Stimulated activated CD8-positive, alpha-beta memory T cell treated with anti-CD3 and anti-CD28 coated beads, Interleukin-15, amount 100 ng/mL, for 4 hours (primary cell): ENCODE results near the gene WFDC2.
"Not testable (repeated sequence)": the region's sequence is repeated elsewhere in the genome, so short reads cannot be mapped to it uniquely, and the experiment has no call there.

Source experiments
- DNase-seq, 2 donors: peaks; one replicate each; pipeline ENCODE4 v3.0.0-alpha.2; 2020; ENCODE audit warnings: low read depth in 2 of 2

Gene WFDC2

DNA sequence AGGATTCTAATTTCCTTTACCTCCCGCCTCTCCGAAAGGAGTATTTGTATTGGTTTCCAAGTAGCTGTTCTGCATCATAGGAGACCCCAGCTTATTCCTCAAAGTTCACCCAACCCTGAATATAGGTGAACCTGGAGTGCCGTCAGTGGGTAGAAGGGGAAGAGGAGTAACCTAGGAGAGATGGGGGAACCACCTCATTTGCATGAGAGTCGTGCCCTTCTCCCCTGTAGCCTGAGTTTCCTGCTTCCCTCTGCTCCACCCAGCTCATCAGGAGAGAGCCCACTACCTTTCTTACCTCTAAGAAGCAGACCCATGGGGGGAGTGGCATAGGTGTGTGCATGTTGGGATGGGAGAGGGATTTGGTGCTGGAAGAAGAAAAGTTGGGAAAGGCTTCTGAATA, 17.3 kb upstream of the WFDC2 start:
- DNase-seq: no peak

DNA sequence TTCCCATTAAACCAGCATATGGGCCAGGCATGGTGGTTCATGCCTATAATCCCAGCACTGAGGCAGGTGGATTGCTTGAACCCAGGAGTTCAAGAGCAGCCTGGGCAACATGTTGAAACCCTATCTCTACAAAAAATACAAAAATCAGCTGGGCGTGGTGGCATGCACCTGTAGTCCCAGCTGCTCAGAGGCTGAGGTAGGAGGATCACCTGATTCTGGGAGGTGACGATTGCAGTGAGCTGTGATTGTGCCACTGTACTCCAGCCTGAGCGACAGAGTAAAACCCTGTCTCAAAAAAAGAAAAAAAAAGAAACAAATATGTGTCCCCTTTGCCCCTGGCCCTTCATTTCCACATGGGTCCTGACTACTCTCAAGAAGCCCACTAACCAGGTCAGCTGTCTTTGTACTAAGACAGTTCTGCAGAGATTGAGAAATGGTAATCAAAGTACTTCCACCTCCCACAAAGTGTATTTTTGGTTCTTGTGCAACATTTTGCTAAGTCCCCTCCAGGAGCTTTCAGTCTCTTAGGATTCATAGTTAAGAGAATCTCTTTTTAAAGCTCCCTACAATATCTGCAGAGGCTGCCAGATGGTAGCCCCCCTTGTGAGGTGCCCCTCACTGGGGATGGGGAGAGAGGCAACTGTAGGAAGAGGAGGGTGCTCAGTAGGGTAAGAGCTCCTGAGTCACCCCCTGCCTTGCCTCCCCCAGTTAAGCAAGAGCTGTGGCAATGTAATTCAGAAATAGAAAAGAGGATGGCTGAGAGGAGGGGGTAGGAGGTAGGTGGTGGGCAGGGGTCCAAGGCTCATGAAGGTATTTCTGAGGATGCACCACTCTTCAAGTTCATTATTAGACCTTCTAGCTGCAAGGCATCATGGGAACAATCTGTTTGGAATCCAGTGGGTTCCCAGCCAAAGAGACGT, 16.5 kb upstream of the WFDC2 start:
- DNase-seq: no peak

DNA sequence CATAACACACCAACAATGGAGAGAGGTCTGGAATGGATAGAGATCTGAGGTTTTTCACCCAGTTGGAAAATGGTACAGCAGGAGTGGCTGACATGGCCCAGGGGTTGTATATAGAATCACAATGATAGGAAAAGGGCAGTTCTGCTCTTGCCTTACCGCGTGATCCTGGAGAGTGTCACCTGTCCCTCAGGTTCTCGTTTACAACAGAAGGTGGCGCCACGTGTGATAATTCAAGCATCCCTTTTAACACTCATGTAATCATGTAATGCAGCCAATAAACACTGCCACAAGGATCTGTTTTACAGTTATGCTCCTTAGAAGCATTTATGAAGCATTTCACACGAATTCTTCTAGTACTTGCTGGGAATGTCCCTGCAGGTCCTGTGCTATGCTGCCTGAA, 12.9 kb upstream of the WFDC2 start:
- DNase-seq: no peak

DNA sequence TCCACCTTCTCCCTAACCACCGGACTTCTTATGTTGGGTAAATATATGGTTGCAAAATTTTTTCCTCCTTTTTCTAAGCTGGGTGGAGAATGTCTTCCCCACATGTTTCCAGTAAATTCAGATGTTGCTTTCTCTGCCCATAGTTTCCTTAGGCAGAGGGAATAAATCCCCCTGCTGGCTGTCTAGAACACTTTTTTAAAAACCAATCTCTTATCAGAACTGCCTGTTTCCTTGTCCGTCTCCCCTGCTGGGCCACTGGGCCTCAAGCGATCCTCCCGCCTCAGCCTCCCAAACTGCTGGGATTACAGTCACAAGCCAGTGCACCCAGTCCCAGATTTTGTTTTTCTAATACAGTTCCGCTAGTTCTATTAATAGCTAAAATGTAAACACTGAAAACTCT, 9.9 kb upstream of the WFDC2 start:
- DNase-seq: no peak

DNA sequence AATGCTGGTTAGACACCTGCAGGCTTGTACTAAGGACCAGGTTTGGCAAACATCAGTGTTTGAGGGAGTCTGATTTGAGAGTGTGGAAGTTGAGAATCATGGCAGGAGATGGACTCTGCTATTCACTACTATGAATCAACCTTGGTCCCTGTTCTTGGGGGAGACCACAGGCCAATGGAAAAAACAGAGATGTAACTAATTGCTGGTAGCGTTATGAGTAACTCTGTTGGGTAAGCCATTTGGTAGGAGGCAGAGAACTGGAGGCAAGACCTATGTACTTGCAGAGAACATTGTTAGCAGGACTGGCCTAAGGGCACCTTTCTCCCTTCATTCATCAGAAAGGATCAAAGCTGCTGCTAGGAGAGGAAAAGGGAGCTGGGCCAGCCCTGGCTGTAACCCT, 8.3 kb upstream of the WFDC2 start:
- DNase-seq: no peak

DNA sequence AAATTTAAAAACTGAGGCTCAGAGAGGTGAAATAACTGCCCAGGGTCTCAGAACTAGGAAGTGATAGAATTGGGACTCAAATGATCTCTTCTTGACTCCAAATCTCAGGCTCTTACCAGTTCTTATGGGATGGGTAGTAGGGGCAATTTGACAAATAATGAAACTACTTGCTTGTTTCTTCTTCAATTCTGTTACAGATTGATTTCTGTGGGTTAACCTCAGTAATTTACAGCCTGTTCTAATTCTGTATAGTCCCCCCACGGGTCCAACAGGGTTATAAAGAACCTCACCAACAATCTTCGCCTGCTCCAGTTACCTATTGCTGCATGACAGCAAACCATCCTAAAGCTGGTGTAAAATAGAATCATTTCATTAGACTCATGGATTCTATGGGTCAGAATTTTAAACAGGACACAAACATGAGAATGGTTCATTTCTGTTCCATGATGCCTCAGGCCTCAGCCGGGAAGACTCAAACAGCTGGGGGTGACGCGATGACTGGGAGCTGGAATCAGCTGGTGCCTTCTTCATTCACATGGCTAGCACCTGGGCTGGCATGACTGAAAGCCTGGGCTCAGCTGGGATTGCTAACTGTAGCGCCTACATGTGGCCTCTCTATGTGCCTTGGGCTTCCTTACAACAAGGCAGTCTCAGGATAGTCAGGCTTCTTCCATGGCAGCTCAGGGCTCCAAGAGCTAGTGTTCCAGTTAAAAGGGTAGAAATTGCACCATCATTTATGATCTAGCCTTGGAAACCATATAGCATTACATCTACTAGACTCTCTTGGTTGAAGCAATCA, 6.6 kb upstream of the WFDC2 start:
- DNase-seq: no peak

DNA sequence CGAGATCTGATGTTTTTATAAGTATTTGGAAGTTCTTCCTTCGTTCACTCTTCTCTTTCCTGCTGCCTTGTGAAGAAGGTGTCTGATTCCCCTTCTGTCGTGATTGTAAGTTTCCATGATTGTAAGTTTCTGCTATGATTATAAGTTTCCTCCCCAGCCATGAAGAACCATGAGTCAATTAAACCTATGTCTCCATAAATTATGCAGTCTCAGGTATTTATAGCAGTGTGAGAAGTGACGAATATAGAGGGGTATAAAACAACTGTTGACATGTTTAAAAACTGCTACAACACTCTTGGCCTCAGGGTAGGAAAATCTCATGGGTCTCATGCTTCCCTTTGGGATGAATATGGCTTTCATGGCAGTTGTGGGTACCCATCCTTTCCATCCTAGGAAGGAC, 5.8 kb upstream of the WFDC2 start:
- DNase-seq: no peak

DNA sequence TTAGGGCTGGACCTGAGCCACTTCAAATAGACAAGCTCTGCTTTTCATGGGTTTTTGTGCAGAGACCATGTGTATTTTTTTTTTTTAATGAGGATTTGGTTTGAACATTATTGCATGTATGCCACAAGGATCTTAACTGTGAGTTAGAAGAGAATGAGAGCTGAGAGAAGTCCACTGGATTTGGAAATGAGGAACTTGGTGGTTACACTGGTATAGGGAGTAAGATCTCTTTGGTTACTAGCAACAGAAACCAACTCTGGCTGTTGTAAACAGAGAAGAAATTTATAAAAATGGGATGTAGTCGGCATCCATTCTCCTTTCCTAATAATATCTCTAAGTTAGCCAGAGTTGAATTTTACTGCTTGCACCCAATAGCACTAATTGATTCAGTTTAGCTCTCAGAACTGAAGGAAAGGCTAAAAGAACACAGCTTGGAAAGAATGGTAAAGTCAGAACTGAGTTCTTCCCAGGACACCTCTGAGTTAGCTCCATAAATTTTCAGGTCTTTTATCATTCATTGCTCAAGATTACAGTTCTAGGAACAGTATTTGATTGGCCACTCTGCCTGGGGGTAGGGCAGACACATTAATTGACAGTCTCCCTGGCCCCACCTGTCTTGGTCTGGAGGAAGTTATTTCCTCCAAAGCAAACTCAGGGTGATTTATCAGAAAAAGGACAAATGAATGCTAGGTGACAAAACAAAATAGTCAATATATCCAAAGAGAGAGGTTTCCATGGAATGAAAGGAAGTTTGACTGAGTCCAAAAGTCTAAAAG, 3.9 kb upstream of the WFDC2 start:
- DNase-seq: no peak

DNA sequence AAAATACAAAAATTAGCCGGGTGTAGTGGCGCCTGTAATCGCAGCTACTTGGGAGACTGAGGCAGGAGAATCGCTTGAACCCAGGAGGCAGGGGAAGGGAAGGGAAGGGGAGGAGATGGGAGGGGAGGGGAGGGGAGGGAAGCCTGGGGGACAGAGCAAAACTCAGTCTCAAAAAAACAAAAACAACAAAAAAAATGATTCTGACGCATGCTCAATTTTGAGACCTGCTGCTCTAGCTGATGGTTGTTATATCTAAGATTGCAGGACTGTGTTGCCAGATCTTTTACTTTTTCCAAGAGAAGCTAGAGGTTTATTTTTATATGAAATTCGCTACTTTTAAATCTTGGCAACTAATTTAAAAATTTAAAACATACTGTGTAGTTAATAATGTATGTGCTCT, 2.4 kb upstream of the WFDC2 start:
- no peak for DNase-seq

DNA sequence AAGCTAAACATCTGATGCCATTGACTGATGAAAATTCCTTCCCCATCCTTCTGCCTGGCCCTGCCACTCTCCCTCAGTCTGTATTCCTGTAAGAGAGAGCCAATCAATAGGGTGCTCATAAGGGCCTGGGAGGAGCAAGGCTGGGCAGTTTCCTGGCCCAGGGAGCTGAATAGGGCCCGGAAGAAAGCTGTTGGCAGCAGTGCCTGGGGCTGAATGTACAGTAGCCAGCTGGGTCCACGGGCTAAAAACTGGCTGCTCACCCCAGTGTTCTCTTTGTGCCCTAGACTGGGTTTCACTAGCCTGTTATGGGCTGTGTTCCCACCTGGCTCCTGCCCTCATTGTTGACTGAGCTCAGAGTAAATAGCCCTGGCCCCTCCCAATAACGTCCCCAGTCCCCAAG, 1.7 kb upstream of the WFDC2 start:
- no peak for DNase-seq

DNA sequence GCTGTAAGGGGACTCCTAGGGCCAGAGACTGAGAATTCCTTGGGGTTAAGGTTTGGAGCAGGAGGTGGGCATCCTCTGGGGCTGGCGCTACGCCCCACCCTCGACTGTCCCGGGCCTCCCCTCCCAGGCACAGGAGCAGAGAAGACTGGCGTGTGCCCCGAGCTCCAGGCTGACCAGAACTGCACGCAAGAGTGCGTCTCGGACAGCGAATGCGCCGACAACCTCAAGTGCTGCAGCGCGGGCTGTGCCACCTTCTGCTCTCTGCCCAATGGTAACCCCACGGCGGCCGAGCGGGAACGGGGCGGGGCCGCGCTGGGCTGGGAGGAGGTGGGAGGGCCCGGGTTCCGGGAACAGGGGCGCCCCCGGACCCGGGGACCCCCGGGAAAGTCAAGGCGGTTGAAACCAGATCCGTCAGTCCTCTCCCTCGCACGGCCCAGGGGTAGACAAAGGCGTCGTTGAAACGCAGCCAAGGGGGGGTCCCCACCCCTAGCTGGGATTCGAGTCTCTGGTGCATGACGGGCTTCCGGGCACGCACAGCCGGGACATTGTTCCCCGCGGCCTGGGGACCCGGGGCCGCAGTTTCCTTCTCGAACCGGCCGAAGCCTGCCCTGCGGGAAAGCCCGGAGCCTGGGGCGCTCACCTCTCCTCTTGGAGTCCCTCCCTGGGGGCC, 844 bp downstream of the WFDC2 start:
- DNase-seq: no peak

DNA sequence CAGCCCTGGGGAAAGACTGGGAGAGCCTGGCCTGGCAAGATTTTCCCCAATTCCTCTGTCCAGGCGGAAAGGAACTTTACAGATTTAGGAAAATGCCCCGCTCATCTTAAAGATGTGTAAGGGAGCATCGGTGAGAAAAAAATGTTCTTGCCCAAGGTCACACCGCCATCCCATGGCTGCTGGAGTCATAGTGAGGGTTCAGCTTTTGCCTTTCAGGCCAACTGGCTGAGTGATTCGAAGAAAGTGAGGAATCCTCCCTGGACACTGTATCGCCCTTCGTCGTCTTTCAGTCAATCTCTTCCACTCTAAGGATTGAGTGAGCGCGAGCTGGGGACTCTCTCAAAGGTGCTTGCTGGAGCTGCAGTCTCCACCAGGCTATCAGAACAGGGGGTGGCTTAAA, 1.4 kb downstream of the WFDC2 start:
- no peak for DNase-seq

DNA sequence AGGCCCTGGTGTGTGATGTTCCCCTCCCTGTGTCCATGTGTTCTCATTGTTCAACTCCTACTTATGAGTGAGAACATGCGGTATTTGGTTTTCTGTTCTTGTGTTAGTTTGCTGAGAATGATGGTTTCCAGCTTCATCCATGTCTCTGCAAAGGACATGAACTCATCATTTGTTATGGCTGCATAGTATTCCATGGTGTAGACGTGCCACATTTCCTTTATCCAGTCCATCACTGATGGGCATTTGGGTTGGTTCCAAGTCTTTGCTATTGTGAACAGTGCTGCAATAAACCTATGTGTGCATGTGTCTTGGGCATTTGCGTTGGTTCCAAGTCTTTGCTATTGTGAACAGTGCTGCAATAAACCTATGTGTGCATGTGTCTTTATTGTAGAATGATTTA, 2.7 kb downstream of the WFDC2 start:
- not testable (repeated sequence) for DNase-seq

DNA sequence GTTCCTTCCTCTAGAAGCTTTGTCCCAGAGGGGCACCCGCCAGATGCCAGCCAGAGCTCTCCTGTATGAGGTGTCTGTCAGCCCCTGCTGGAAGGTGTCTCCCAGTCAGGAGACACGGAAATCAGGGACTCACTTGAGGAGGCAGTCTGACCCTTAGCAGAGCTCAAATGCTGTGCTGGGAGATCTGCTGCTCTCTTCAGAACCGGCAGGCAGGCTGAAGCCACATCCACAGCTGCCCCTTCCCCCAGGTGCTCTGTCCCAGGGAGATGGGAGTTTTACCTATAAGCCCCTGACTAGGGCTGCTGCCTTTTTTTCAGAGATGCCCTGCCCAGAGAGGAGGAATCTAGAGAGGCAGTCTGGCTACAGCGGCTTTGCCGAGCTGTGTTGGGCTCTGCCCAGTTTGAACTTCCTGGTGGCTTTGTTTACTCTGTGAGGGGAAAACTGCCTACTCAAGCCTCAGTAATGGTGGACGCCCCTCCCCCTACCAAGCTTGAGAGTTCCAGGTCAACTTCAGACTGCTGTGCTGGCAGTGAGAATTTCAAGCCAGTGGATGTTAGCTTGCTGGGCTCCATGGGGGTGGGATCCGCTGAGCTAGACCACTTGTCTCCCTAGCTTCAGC, 8.1 kb downstream of the WFDC2 start:
- DNase-seq: not testable (repeated sequence)

DNA sequence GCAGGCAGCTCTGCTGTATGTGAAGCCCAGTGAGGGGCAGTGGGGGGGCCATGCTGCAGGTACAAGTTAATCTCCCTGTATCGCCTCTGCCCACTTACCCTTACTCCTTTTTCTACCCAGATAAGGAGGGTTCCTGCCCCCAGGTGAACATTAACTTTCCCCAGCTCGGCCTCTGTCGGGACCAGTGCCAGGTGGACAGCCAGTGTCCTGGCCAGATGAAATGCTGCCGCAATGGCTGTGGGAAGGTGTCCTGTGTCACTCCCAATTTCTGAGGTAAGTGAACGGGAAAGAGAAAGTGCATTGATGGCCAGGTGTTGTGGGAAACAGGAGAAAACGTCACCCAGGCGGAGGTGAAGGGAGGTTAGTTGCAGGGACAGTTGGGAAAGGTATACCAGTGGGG, 10.3 kb downstream of the WFDC2 start:
- DNase-seq: no peak

DNA sequence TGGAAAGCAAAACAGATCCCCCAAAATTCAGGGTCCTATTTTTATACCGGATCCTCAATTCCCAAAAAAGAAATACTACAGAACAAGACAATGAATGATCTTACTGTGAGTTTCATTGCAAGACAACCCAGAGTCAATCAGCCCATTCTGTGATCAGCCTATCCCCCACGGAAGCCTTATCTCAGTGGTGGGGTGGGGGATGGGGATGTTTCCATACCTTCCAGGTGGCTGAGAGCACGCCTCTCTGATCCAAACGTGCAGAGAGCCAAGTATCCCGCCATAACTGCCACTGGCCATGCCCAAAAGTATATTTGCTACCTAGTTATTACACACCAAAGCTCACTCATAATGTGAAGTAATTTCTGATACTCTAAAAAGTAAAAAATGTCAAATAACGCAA, 15.1 kb downstream of the WFDC2 start:
- no peak for DNase-seq

DNA sequence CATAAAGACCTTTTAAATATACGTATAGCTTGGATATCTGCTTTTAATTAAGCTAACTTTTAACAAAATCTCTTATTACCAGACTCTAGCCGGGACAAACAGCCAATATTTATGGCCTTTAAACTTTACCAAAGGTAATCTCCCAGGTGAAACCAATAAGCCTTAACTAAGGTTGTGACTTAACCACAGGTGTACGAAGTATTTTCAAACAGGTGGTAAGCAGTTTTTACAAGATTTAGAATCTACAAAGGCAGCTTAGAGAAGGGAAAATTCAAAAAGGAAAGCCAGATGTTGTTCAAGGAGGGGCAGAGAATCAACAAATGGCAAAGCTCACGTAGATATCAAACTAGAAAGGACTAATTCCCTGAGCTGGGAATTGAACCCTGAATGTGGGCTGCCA, 15.8 kb downstream of the WFDC2 start:
- no peak for DNase-seq

DNA sequence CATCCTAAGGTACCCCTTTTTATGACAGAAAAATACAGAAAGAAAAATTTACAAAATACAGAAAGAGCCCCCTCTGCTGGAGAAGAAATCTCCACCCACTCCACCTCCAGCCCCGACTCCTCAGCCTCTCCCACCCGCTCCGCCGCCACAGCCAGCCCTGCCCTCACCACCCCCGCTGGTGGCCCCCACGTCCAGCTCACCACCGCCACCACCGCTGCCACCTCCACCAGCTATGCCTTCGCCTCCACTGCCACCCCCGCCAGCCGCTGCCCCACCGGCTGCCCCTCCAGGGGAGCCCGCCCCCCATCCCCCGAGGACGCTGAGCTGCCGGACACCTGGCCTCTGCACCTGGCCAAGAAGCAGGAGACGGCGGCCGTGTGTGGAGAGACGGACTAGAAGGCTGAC, 17.7 kb downstream of the WFDC2 start:
- DNase-seq: no peak

DNA sequence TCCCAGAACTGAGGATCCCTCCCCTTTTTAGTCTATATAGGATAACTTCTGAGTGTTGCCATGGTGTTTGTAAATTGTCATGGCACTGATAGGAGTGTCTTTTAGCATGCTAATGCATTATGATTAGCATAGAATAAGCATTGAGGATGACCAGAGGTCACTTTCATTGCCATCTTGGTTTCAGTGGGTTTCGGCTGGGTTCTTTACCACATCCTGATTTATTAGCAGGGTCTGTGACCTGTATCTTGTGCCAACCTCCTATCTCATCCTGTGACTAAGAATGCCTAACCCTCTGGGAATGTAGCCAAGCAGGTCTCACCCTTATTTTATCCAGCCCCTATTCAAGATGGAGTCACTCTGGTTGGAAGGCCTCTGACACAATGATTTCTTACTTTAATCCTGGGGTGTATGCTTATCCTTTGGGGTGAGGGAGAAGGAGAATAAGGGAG, 19.6 kb downstream of the WFDC2 start:
- no peak for DNase-seq

DNA sequence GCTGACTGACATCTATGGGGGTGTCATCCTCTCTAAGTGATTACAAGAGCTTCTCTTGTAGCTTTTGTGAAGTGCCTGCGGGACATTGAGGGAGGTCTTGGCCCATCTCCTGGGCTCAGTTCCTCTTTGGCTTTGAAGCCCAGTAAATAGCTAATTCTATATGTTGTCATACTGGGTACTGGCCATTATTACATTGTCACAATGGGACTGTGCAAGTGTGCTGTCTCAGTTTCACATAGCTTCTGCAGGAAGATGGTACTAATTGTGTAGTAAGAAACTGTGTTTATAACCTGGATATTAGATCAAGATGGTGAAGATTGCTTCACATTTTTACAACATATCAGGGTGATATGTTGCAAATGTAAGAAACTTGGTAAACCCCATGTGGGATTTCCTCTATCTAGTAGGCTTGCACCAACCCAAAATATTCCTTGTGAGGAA, 26.0 kb downstream of the WFDC2 start:
- no peak for DNase-seq

DNA sequence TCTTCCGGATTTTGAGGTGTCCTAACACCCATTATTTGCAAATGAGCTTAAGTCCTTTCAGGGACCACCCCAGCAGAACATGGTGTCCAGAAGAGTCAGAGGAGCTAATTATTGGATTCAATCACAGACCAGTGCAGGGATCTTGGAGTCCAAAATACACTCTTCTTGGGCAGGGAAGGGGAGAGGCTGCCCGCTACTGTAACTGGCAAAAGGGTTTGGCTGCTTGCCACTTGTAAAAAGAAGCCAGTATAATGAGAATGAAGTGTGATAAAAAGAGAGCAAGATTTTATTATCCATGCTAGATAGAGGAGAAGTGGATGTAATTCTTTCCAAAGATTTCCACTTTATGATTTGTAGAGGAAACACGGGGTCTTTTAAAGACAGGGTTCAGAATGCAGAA, 26.6 kb downstream of the WFDC2 start:
- DNase-seq: no peak
